ENCODE results near the gene RPL19.

Gene RPL19

GRCh38 chr17:39181303-39181702 is 18.8 kb upstream of the RPL19 start:
- no peak for TF ChIP-seq PAX5 (IDR thresholded peaks at IDR 0.05; ENCODE audit: insufficient read depth, low read length, severe bottlenecking)
- TF ChIP-seq POU2F2 (IDR thresholded peaks at IDR 0.05; ENCODE audit: low read depth, low read length): no peak
- no peak for TF ChIP-seq POLR2AphosphoS5 (IDR thresholded peaks at IDR 0.05; ENCODE audit: low read depth, low read length)
- TF ChIP-seq SPI1 (IDR thresholded peaks at IDR 0.05; ENCODE audit: low read depth, low read length): no peak
- no peak for TF ChIP-seq TAF1 (IDR thresholded peaks at IDR 0.05; ENCODE audit: low read depth, low read length)
- TF ChIP-seq POLR2A (IDR thresholded peaks at IDR 0.05; ENCODE audit: low read depth, low read length): no peak
- DNase-seq (ENCODE audit: insufficient read length, low spot score) (no peak), FAIRE-seq (no peak)

DNA sequence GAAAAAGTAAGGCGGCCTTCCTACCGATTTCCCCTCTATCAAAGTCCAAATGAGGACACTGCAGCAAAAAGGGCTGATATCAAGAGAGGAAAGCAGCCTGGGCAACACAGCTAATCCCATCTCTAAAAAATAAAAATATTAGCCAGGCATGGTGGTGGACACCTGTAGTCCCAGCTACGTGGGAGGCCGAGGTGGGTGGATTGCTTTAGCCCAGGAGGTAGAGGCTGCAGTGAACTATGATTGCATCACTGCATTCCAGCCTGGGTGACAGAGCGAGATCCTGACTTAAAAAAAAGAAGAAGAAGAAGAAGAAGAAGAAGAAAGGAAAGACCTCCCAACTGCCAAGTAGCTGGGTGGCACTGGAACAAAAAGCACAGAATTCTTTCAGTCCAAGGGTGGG is 17.0 kb upstream of the RPL19 start:
- no peak for TF ChIP-seq TAF1 (IDR thresholded peaks at IDR 0.05; ENCODE audit: low read depth, low read length)
- no peak for TF ChIP-seq POLR2AphosphoS5 (IDR thresholded peaks at IDR 0.05; ENCODE audit: low read depth, low read length)
- no peak for TF ChIP-seq POLR2A (IDR thresholded peaks at IDR 0.05; ENCODE audit: low read depth, low read length)
- TF ChIP-seq SPI1 (IDR thresholded peaks at IDR 0.05; ENCODE audit: low read depth, low read length): no peak
- TF ChIP-seq POU2F2 (IDR thresholded peaks at IDR 0.05; ENCODE audit: low read depth, low read length): no peak
- no peak for TF ChIP-seq PAX5 (IDR thresholded peaks at IDR 0.05; ENCODE audit: insufficient read depth, low read length, severe bottlenecking)
- no peak for DNase-seq (ENCODE audit: insufficient read length, low spot score)
- FAIRE-seq: no peak

DNA sequence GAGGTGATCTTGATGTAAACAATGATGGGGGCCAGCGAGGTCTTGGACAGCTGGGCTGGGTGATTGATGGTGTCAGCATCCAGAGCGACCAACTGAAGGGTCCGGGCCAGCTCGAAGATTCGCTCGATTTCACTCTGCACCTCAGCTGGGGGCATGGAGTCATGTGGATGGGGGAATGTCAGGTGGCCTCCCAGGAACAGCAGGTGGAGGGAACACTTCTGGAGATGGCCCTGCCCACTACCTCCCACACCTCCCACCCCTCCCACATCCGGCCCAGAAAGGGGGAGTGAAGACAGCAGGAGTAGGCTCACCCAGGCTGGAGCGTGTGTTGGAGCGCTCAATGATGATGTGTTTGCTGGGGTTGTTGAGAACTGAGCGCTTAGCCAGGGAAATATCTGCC is 16.4 kb upstream of the RPL19 start:
- FAIRE-seq: no peak
- no peak for DNase-seq (ENCODE audit: insufficient read length, low spot score)

DNA sequence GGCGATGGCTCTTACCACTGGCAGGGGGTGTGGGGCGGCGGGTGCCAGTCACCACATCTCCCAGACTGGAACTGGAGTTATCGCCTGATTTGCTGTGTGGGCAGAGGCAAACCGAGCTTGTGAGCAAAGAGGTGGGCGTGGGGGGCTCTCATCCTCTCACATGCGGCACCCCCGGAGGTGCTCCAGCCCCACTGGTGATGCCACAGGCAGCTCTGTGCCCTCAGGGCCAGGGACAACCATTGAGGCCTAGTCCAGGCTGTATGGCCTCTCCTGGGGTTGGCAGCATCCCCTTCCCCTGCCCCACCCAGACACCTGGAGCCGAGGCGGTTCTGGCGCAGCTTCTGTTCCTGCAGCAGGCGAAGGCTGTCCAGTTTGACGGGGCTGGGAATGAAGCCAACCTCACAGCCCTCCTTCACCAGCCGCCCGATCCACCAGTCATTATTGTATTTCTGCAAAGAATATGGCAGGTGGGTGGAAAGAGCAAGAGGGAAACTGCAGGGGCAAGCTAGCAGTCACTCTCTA is 13.5 kb upstream of the RPL19 start:
- no peak for FAIRE-seq
- no peak for TF ChIP-seq PAX5 (IDR thresholded peaks at IDR 0.05; ENCODE audit: insufficient read depth, low read length, severe bottlenecking)
- DNase-seq (ENCODE audit: insufficient read length, low spot score): no peak

More for the DNA sequence above, 16.4 kb upstream of the RPL19 start:
- TF ChIP-seq TAF1 (IDR thresholded peaks at IDR 0.05; ENCODE audit: low read depth, low read length): no peak
- TF ChIP-seq SPI1 (IDR thresholded peaks at IDR 0.05; ENCODE audit: low read depth, low read length): no peak
- no peak for TF ChIP-seq PAX5 (IDR thresholded peaks at IDR 0.05; ENCODE audit: insufficient read depth, low read length, severe bottlenecking)
- TF ChIP-seq POLR2A (IDR thresholded peaks at IDR 0.05; ENCODE audit: low read depth, low read length): no peak
- no peak for TF ChIP-seq POU2F2 (IDR thresholded peaks at IDR 0.05; ENCODE audit: low read depth, low read length)
- no peak for TF ChIP-seq POLR2AphosphoS5 (IDR thresholded peaks at IDR 0.05; ENCODE audit: low read depth, low read length)

DNA sequence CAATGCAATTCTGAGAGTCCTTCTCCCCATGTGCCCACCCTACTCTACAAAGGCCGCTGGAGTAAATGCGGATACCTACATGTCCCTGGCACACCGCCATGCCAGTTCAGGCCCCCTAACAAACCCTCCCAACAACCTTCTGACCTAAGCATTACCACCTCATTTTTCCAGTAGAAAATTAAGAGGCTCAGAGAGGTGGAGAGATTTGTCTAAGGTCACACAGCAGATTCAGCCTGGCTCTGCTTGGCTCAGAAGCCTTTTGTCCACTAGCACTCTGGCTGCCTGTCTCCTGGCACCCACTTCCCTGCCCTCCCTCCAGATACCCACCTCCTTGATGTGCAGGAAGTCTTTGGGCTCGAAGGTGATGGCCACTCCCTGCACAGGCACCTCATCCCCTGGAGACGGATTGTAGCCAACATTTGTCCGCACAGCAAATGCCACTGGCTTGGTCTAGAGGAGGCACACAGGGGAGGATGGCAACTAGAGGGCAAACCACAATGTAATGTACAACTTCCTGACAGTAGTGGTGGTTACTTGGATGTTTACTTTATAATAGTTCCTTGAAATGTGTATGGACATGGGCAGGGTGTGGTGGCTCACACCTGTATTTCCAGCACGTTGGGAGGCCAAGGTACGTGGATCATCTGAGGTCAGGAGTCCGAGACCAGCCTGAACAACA is 12.8 kb upstream of the RPL19 start:
- DNase-seq (ENCODE audit: insufficient read length, low spot score) (no peak), FAIRE-seq (no peak)
- TF ChIP-seq TAF1 (IDR thresholded peaks at IDR 0.05; ENCODE audit: low read depth, low read length): no peak
- no peak for TF ChIP-seq PAX5 (IDR thresholded peaks at IDR 0.05; ENCODE audit: insufficient read depth, low read length, severe bottlenecking)
- no peak for TF ChIP-seq POU2F2 (IDR thresholded peaks at IDR 0.05; ENCODE audit: low read depth, low read length)
- no peak for TF ChIP-seq SPI1 (IDR thresholded peaks at IDR 0.05; ENCODE audit: low read depth, low read length)
- no peak for TF ChIP-seq POLR2AphosphoS5 (IDR thresholded peaks at IDR 0.05; ENCODE audit: low read depth, low read length)
- no peak for TF ChIP-seq POLR2A (IDR thresholded peaks at IDR 0.05; ENCODE audit: low read depth, low read length)

- FAIRE-seq: no peak
- no peak for DNase-seq (ENCODE audit: insufficient read length, low spot score)
- no peak for TF ChIP-seq POU2F2 (IDR thresholded peaks at IDR 0.05; ENCODE audit: low read depth, low read length)
- no peak for TF ChIP-seq POLR2AphosphoS5 (IDR thresholded peaks at IDR 0.05; ENCODE audit: low read depth, low read length)
- TF ChIP-seq POLR2A (IDR thresholded peaks at IDR 0.05; ENCODE audit: low read depth, low read length): no peak
- TF ChIP-seq PAX5 (IDR thresholded peaks at IDR 0.05; ENCODE audit: insufficient read depth, low read length, severe bottlenecking): no peak
- TF ChIP-seq TAF1 (IDR thresholded peaks at IDR 0.05; ENCODE audit: low read depth, low read length): no peak
- TF ChIP-seq SPI1 (IDR thresholded peaks at IDR 0.05; ENCODE audit: low read depth, low read length): no peak
Observed at GRCh38 chr17:39191750-39192510, 8.2 kb upstream of the RPL19 start.

DNA sequence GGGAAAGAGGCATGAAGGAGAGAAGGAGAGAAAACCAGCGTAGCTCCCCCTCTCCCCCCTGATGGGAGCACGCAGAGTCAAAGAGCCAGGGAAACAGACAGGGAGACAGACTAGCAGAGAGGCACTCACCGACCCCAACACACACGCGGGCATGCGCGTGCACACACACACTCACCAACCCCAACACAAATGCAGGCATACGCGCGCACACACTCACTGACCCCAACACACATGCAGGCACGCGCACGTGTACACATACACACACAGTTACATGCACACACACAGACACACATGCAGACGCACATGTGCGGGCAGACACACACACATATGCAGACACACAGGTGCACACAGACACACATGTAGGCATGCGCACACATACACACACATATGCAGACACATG is 7.2 kb upstream of the RPL19 start:
- no peak for FAIRE-seq
- no peak for DNase-seq (ENCODE audit: insufficient read length, low spot score)
- TF ChIP-seq POLR2AphosphoS5 (IDR thresholded peaks at IDR 0.05; ENCODE audit: low read depth, low read length) (no peak), SPI1 (IDR thresholded peaks at IDR 0.05; ENCODE audit: low read depth, low read length) (no peak), TAF1 (IDR thresholded peaks at IDR 0.05; ENCODE audit: low read depth, low read length) (no peak), PAX5 (IDR thresholded peaks at IDR 0.05; ENCODE audit: insufficient read depth, low read length, severe bottlenecking) (no peak), POLR2A (IDR thresholded peaks at IDR 0.05; ENCODE audit: low read depth, low read length) (no peak), POU2F2 (IDR thresholded peaks at IDR 0.05; ENCODE audit: low read depth, low read length) (no peak)

- DNase-seq (ENCODE audit: insufficient read length, low spot score) (no peak), FAIRE-seq (no peak)
- no peak for TF ChIP-seq POLR2AphosphoS5 (IDR thresholded peaks at IDR 0.05; ENCODE audit: low read depth, low read length)
- no peak for TF ChIP-seq TAF1 (IDR thresholded peaks at IDR 0.05; ENCODE audit: low read depth, low read length)
- TF ChIP-seq POLR2A (IDR thresholded peaks at IDR 0.05; ENCODE audit: low read depth, low read length): no peak
- no peak for TF ChIP-seq POU2F2 (IDR thresholded peaks at IDR 0.05; ENCODE audit: low read depth, low read length)
Observed at GRCh38 chr17:39193346-39193745, 6.7 kb upstream of the RPL19 start.

DNA sequence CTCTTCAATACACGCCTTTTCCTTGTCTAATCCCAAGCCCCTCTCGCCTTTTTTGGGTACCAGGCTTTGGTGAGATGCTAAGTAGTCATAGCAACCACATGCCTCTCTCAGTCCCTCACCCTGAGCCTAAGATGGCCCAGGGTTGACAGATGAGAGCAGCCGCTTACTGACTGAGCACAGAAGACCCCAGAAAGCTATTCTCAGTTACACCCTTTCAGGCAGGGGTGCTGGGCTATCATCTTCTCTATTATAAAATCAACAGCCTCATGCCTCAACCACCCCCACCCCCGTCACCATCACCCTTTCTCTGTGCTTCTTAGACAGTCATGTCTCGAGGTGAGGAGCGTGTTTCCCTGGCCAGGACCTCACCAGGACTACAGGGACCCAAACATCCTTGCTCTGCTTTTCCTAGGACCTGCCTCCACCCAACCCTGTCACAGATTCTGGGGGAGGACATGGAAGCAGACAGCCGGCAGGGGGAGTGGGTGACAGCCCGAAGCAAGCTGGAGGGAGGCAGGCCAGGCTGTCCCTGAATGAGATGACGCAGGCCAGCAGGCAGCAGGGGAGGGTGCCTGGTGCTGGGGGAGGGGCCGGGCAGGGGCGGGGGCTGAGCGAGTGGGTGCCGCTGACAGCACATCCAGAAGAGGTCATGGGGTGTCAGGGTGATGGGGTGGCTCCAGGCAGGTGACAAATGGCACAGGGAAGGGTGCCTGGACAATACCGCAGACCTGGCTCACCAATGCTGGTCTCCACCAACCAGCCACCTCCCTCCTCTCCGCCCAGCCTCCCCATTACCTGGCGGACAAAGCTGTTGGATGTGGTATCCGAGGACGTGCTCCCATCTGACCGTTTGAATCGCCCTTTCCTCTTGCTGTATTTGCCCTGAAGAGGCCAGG is 5.7 kb upstream of the RPL19 start:
- no peak for TF ChIP-seq POU2F2 (IDR thresholded peaks at IDR 0.05; ENCODE audit: low read depth, low read length)
- no peak for TF ChIP-seq SPI1 (IDR thresholded peaks at IDR 0.05; ENCODE audit: low read depth, low read length)
- TF ChIP-seq POLR2AphosphoS5 (IDR thresholded peaks at IDR 0.05; ENCODE audit: low read depth, low read length): no peak
- no peak for TF ChIP-seq PAX5 (IDR thresholded peaks at IDR 0.05; ENCODE audit: insufficient read depth, low read length, severe bottlenecking)
- TF ChIP-seq TAF1 (IDR thresholded peaks at IDR 0.05; ENCODE audit: low read depth, low read length): no peak
- no peak for TF ChIP-seq POLR2A (IDR thresholded peaks at IDR 0.05; ENCODE audit: low read depth, low read length)
- no peak for FAIRE-seq
- DNase-seq (ENCODE audit: insufficient read length, low spot score): no peak

Measured in GM12891 (cell line).